IPS DF 19.7 (cell line): ENCODE data around the gene GHR.

Experiments used
- DNase-seq: peaks from one replicate; pipeline ENCODE4 v3.0.0-alpha.2; 2013; ENCODE audit warnings: low read depth, low spot score

Gene GHR

GRCh38 chr5:42423285-42424165 is at the start of gene GHR:
Gene GHR, plus strand, starts transcription at chr5:42423439. Its CDS starts 142,436 bp downstream, at chr5:42565875.
- DNase-seq = peak; percentile 73

GRCh38 chr5:42374679-42375273 is 48.5 kb upstream of the GHR start:
- no peak for DNase-seq

- DNase-seq = no peak
Measured at GRCh38 chr5:42377496-42377895, 45.7 kb upstream of the GHR start.

- no peak for DNase-seq
Measured at GRCh38 chr5:42381973-42382372, 41.3 kb upstream of the GHR start.

- DNase-seq = no peak
Measured at GRCh38 chr5:42387563-42387962, 35.7 kb upstream of the GHR start.

GRCh38 chr5:42390115-42390514 is 33.1 kb upstream of the GHR start:
- DNase-seq = no peak

GRCh38 chr5:42392917-42393316 is 30.3 kb upstream of the GHR start:
- no peak for DNase-seq

- no peak for DNase-seq
Measured at GRCh38 chr5:42396111-42396510, 27.1 kb upstream of the GHR start.

GRCh38 chr5:42397267-42397666 is 26.0 kb upstream of the GHR start:
- no peak for DNase-seq

GRCh38 chr5:42399702-42400101 is 23.5 kb upstream of the GHR start:
- no peak for DNase-seq

GRCh38 chr5:42400474-42400873 is 22.8 kb upstream of the GHR start:
- no peak for DNase-seq

GRCh38 chr5:42403236-42403635 is 20.0 kb upstream of the GHR start:
- DNase-seq = no peak

GRCh38 chr5:42404366-42404765 is 18.9 kb upstream of the GHR start:
- no peak for DNase-seq

- DNase-seq = no peak
Measured at GRCh38 chr5:42419294-42419693, 3.9 kb upstream of the GHR start.

GRCh38 chr5:42422656-42423280 is 471 bp upstream of the GHR start:
- DNase-seq = no peak

GRCh38 chr5:42426016-42426415 is 2.8 kb downstream of the GHR start:
- no peak for DNase-seq

- no peak for DNase-seq
Measured at GRCh38 chr5:42429694-42430093, 6.5 kb downstream of the GHR start.

- DNase-seq = no peak
Measured at GRCh38 chr5:42434047-42434724, 10.9 kb downstream of the GHR start.

- DNase-seq = no peak
Measured at GRCh38 chr5:42436051-42436450, 12.8 kb downstream of the GHR start.

- DNase-seq = no peak
Measured at GRCh38 chr5:42454216-42454995, 31.2 kb downstream of the GHR start.

- no peak for DNase-seq
Measured at GRCh38 chr5:42461033-42461432, 37.8 kb downstream of the GHR start.
